Uterus (tissue), 2 donors: ENCODE measurements around the gene MGAT4A.

Source experiments
- POLR2A ChIP-seq, 2 donors: fragments of 450-650 bp; IDR thresholded peaks; one replicate each; pipeline ENCODE4 v1.6.1; 2016; ENCODE audit warnings: antibody characterized with exemption in 2 of 2, mild to moderate bottlenecking in 1 of 2, moderate library complexity in 1 of 2
- TF ChIP-seq, protein P1 (sequence below), 4 experiments: fragments of 200-600 bp in 2 of 4; fragments of 450-650 bp in 2 of 4; sonication (generic) in 2 of 4; IDR thresholded peaks; one replicate each; pipeline ENCODE4 v1.5.1; 2016 to 2019; ENCODE audit warnings: antibody characterized with exemption in 4 of 4, mild to moderate bottlenecking in 2 of 4, moderate library complexity in 1 of 4

DNA sequence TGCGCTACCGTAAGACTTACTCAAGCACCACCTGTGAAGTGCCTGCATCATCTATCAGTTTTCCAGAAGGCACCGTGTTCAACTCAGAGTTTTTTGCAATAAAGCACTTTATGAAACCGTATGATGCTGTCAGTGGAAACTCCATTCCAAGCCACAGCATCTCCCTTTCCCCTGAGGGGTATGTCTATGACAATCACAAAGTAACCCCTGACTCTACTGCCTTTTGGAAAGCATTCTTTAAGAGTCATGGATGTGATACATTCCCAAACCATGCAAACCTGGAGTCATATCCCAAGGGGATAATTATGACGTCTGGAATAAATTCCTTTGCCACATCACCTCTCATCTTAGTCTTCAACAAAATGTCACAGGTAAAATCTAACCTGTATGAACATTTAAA is 83.3 kb downstream of the MGAT4A start:
- TF ChIP-seq, protein P1, sequence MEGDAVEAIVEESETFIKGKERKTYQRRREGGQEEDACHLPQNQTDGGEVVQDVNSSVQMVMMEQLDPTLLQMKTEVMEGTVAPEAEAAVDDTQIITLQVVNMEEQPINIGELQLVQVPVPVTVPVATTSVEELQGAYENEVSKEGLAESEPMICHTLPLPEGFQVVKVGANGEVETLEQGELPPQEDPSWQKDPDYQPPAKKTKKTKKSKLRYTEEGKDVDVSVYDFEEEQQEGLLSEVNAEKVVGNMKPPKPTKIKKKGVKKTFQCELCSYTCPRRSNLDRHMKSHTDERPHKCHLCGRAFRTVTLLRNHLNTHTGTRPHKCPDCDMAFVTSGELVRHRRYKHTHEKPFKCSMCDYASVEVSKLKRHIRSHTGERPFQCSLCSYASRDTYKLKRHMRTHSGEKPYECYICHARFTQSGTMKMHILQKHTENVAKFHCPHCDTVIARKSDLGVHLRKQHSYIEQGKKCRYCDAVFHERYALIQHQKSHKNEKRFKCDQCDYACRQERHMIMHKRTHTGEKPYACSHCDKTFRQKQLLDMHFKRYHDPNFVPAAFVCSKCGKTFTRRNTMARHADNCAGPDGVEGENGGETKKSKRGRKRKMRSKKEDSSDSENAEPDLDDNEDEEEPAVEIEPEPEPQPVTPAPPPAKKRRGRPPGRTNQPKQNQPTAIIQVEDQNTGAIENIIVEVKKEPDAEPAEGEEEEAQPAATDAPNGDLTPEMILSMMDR (IDR thresholded peaks at IDR 0.05), result no peak
- no peak for TF ChIP-seq POLR2A (IDR thresholded peaks at IDR 0.05)
